KOPT-K1 (cell line): Measurements from ENCODE around the gene FAM13A.

Experiments used
- H3K27ac ChIP-seq: fragments of 200-600 bp; sonication (generic); 2 replicates; pipeline ENCODE4 v1.5.1; 2016; ENCODE audit warnings: antibody characterized with exemption, mild to moderate bottlenecking, low read depth, low read length; ENCODE audit not compliant: poor library complexity, severe bottlenecking
- H3K36me3 ChIP-seq: fragments of 200-600 bp; sonication (generic); 2 replicates; pipeline ENCODE4 v1.5.1; 2017; ENCODE audit warnings: antibody characterized with exemption, mild to moderate bottlenecking, low read length, moderate library complexity; ENCODE audit not compliant: insufficient read depth
- H3K9me3 ChIP-seq: fragments of 200-600 bp; sonication (generic); 2 replicates; pipeline ENCODE4 v1.5.1; 2017; ENCODE audit warnings: antibody characterized with exemption, low read length, mild to moderate bottlenecking; ENCODE audit not compliant: insufficient read depth, poor library complexity, severe bottlenecking

The FAM13A gene

DNA sequence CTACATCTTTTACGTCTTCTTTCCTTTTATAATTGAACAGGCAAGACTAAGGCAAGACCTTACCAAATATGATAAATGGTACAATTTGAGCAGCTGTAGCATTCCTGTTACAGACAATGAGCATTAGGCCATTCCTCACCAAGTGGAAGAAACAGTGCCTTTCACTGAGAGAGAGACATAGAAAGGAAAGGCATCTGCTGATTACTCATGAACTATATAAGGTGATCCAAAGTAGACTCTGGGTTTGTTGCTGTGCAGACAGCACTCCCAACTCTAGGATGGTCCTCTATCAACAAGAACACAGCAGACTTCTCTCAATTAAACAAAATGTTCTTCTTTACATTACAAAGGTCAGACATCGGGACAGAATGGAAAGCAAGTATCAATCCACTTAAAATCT, 91.9 kb downstream of the FAM13A start:
- Histone ChIP-seq H3K27ac (no peak overlapping the region), H3K9me3 (no peaks in the 10 kb centered on the region)

DNA sequence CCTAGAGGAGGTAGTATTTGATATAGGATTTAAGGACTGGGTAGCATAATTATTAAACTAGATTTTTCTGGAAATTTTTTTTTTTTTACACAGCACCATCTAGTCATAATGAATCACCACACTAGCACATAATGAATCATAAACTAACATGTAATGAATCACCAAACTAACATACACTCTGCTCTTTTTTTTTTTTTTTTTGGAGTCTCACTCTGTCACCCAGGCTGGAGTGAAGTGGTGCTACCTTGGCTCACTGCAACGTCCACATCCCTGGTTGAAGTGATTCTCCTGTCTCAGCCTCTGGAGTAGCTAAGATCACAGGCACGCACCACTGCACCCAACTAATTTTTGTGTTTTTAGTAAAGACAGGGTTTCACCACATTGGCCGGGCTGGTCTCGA, 92.5 kb downstream of the FAM13A start:
- H3K9me3 ChIP-seq = no peaks in the 10 kb centered on the region
- no peak overlapping the region for H3K27ac ChIP-seq
- no peaks in the 10 kb centered on the region for H3K36me3 ChIP-seq

More for the DNA sequence above, 91.9 kb downstream of the FAM13A start:
- no peaks in the 10 kb centered on the region for H3K36me3 ChIP-seq

DNA sequence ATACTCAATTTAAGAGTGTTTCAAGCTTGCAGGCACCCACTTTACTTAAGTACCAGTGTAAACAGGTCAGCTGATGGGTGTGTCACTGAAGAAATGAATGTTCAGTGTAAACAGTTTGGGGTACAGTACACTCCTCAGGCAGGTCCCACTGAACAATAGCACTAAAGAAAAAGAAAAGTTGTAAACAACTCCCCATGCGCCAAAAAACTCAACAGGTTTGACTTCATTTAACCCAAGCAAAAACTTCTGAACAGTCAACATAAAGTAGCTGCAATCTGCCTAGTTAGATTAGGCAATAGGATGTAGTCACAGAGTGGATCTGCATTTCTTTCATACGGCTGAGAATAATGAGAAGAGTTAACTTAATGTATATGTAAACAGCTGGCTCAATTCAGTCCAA, 93.2 kb downstream of the FAM13A start:
- no peaks in the 10 kb centered on the region for H3K9me3 ChIP-seq
- no peak overlapping the region for H3K27ac ChIP-seq
- no peaks in the 10 kb centered on the region for H3K36me3 ChIP-seq

DNA sequence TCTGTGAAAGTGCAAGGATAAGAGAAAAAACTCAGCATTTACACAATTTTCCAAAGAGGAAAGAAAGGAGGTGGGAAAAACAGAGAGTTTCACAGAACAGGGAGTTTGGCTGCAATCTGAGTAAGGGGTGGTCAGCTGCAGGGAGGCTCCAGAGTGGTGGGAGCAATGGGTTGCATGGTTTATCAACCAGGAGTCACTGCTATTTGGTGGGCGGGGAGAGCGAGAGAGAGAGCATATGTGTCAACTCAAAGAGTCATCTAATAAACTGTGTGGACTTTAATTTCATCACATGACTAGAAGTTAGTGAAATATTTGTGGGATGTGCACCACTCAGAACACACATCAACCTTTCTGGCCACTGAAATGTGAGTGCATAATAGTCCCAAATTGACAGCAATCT, 94.6 kb downstream of the FAM13A start:
- H3K36me3 ChIP-seq = no peaks in the 10 kb centered on the region
- H3K27ac ChIP-seq = no peak overlapping the region
- no peaks in the 10 kb centered on the region for H3K9me3 ChIP-seq

DNA sequence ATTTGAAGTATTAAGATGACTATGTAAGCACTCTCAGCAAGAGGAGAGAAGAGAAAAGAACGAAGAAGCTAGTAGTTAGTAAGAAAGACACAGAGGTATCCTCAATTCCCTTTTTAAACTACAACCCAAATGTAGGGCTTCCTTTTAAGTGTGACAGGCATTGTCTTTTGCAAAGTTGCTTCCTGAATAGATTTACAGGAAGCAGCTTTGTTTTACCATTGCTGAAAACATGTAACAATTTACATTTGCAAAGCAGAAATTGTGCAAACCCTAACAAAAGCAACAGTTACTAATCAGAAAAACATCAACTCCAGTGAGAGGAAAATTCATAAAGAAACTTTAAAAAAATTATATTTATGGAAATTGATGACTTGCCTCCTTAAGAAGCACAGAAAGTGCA, 96.4 kb downstream of the FAM13A start:
- H3K9me3 ChIP-seq = no peaks in the 10 kb centered on the region
- no peak overlapping the region for H3K27ac ChIP-seq

DNA sequence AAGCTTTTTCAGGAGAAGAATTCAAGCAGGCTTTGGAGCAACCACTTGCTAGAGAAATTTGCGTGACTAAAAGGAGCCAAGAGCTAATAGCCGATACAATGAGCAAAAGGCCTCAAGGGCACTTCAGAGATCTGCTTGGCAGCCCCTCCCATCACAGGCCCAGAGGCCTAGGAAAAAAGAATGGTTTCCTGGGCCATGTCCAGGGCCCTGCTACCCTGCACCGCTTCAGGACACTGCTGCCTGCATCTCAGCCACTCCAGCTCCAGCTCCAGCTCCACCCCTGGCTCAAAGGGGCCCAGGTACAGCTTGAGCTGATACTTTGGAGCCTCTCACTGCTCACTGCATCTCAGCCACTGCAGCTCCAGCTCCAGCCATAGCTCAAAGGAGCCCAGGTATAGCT, 98.9 kb downstream of the FAM13A start:
- H3K27ac ChIP-seq = no peak overlapping the region
- H3K36me3 ChIP-seq = no peaks in the 10 kb centered on the region
- H3K9me3 ChIP-seq = no peaks in the 10 kb centered on the region

More for the DNA sequence above, 96.4 kb downstream of the FAM13A start:
- H3K36me3 ChIP-seq = no peaks in the 10 kb centered on the region

DNA sequence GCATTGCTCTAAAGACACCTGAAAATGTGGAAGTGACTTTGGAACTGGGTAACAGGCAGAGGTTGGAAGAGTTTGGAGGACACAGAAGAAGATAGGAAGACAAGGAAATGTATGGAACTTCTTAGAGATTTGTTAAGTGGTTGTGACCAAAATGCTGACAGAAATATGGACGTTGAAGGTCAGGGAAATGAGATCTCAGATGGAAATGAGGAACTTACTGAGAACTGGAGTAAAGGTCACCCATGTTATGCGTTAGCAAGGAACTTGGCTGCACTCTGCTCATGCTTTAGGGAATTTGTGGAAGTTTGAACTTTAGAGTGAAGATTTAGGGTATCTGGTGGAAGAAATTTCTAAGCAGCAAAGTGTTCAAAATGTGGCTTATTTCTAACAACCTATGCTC, 99.4 kb downstream of the FAM13A start:
- Histone ChIP-seq H3K27ac (no peak overlapping the region), H3K36me3 (no peaks in the 10 kb centered on the region), H3K9me3 (no peaks in the 10 kb centered on the region)

DNA sequence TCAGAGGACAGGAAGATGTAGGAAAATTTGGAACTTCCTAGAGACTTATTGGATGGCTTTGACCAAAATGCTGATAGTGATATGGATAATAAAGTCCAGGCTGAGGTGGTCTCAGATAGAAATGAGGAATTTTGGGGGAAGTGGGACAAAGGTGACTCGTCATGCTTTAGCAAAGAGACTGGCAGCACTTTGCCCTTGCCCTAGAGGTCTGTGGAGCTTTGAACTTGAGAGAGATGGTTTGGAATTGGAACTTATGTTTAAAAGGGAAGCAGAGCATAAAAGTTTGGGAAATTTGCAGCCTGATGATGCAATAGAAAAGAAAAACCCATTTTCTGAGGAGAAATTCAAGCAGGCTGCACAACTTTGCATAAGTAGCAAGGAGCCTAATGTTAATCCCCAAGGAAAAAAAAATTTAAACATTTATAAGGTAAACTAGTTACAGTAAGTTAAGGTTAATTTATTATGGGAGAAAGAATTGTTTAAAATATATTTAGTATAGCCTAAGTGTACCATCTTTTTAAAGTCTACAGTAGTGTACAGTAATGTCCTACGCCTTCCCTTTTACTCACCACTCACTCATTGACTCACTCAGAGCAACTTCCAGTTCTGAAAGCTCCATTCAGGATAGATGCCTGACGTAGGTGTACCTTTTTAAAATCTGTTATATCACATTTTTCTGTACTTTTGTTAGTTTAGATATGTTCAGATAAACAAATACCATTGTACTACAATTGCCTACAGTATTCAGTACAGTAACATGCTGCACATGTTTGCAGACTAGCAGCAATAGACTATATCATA, 101.2 kb downstream of the FAM13A start:
- H3K27ac ChIP-seq = no peak overlapping the region
- H3K9me3 ChIP-seq = no peaks in the 10 kb centered on the region
- no peaks in the 10 kb centered on the region for H3K36me3 ChIP-seq

DNA sequence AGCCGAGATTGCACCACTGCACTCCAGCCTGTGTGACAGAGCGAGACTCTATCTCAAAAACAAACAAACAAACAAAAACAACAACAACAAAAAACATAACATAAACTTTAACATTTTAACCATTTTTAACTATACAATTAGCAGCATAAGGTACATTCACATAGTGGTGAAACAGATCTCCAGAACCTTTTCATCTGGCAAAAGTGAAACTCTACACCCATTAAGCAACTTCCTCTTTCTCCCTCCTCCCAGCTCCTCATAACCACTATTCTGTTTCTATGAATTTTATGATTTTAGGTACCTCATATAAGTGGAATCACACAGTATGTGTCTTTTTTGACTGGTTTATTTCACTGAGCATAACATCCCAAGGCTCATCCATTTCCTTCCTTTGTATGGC, 103.6 kb downstream of the FAM13A start:
- Histone ChIP-seq H3K27ac (no peak overlapping the region), H3K9me3 (no peaks in the 10 kb centered on the region), H3K36me3 (no peaks in the 10 kb centered on the region)

DNA sequence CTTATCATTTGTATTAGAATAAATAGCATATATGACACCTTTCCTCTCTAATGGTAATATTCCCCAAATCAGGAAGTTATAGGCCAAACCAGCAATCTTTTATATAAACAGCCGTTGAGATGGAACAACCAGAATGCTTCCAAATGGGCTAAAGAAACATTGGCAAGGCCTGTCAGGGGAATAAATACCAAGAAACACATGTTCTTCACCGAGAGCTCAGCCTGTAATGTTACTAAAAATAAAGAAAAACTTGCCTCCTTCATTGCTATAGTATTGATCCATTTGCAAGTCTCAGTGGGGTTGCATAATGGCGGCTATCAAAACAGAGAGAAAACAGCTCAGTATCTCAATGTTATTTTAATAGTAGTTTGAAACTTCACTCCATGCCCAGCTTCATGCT, 104.9 kb downstream of the FAM13A start:
- no peaks in the 10 kb centered on the region for H3K9me3 ChIP-seq
- H3K27ac ChIP-seq = no peak overlapping the region
- H3K36me3 ChIP-seq = no peaks in the 10 kb centered on the region

DNA sequence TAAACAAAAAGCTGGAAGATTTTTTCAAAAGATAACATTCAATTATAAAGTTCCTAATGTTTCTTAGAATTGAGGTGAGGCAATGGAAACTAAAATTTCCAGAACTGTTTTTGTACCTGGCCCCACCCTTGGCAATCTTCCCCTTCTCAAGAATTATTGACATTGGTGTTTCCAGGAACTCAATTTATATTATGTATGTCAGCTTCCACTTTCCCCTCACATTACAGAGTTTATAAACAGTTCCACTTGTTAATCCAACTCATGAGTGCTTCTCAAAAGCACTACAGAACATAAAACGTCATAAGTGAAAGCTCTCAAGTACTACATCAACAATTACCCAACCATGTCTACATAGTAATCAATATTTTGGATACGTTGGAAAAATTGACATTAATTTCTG, 107.4 kb downstream of the FAM13A start:
- Histone ChIP-seq H3K36me3 (no peaks in the 10 kb centered on the region), H3K27ac (no peak overlapping the region), H3K9me3 (no peaks in the 10 kb centered on the region)

DNA sequence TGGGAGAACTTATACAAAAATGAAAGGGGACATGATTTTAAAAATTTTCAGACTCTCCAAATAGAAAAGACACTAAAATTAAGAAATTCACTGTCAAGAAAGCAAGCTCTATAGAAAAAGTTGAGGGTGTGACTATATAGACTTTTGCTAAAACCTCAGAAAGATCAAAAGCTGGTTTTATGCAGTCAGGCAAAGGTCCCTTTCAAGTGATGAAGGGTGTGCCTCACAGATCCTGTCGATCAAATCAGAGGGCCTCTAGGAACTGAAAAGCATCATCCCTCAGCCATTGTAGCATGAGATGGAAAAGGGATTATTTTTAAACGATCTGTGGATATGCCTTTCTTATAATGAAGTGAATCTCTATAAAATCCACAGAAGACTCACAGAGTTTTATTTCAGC, 116.5 kb downstream of the FAM13A start:
- Histone ChIP-seq H3K27ac (no peak overlapping the region), H3K36me3 (no peaks in the 10 kb centered on the region), H3K9me3 (no peaks in the 10 kb centered on the region)

DNA sequence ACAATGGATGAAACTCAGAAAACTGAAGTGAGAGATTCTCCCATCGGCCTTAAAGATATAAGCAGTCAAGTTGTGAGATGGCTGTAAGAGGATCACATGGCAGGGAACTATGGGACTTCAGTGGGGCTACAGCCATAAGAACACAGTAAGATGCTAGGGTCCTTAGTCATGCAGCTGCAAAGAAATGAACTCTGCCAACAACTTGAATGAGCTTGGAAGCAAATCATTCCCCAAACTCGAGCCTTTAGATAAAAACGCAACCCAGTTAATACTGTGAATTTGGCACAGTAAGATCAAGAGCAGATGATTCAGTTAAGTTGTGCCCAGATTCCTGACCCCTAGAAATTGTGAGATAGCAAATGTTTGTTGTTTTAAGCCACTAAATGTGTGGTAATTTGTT, 117.3 kb downstream of the FAM13A start:
- H3K36me3 ChIP-seq = no peaks in the 10 kb centered on the region
- H3K27ac ChIP-seq = no peak overlapping the region
- no peaks in the 10 kb centered on the region for H3K9me3 ChIP-seq

DNA sequence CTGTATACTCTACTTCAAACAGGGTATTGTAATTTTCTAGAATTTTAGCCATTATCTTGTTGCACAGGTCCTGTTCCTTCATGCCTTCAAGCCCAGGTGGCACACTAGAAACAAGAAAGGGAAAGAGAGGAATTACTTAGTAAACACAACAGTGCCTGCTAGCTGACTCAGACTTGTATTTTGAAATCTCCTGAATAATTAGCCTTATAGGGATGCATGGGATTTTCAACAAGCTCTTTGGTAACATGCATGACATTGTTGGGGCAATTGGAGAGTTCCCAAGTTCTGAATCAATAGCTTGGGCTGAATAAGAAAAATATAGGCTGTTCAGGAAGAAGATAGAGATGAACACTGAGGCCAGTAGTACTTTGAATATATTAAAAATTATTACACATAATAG, 118.8 kb downstream of the FAM13A start:
- Histone ChIP-seq H3K36me3 (no peaks in the 10 kb centered on the region), H3K9me3 (no peaks in the 10 kb centered on the region), H3K27ac (no peak overlapping the region)

DNA sequence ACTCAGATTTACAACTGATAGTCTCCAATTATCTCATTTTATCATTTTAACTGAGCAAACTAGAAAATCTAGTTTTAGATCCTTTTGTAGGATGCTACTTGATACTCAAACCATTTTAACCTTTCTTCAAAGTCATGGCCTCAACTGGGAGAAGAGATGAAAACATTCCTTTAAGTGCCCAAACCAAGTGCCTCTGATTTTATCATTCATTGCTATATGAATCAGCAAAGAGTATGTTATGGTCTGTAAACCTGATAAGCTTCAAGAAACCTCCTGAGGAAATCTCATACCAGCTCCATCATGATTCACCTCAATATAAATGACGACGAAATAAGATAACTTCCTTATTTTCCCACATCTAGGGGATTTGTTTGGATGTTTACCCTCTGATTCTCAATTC, 119.9 kb downstream of the FAM13A start:
- no peak overlapping the region for H3K27ac ChIP-seq
- H3K9me3 ChIP-seq = no peaks in the 10 kb centered on the region
- H3K36me3 ChIP-seq = no peaks in the 10 kb centered on the region

DNA sequence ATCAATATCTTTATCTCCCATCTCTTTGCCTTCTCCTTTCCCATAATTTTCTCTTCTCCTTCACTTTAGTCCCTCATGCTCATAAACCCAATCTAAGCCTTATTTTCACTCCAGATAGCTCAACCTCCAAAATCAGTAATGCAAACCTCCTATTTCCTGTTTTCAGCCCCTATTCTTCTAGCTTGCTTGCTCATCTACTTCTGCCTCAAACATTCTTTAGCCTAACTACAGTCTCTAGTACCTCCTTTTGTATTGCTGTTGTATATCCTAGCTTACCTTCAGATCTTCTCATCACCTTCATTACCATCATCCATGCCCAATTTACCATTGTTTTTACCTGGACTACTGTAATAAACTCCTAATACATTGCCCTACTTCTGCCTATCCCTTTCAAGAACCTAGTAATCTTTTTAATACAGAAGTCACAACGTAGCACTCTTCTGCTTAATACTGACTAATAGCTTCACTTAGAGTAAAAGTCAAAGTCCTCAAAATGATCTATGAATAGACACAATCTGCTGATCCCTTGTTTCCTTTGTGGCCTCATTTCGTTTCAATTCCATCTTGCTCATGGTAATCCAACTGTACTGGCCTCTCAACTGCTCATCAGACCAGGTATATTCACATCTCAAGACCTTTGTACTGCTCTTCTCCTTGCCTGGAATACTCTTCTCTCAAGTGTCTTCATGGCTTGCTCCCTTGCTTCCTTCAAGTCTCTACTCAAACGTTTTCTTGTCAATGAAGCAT, 123.4 kb downstream of the FAM13A start:
- Histone ChIP-seq H3K27ac (no peak overlapping the region), H3K36me3 (no peaks in the 10 kb centered on the region), H3K9me3 (no peaks in the 10 kb centered on the region)
